Measurements from ENCODE around the gene LRRC3B.

- no peak for TF ChIP-seq POLR2AphosphoS5 (IDR thresholded peaks at IDR 0.05; ENCODE audit: low read depth, low read length)
- TF ChIP-seq TAF1 (IDR thresholded peaks at IDR 0.05; ENCODE audit: borderline replicate concordance, insufficient read depth, low read length) = no peak
Measured at GRCh38 chr3:26668171-26668570, 45.6 kb downstream of the LRRC3B start.
